Endothelial cell of umbilical vein (primary cell): ENCODE measurements around the gene TKT. TPM values are rescaled to one million over a fixed set of nuclear protein-coding genes. Genes with fewer than 3 reads are reported as not detected.

Experiments
- BruUV-seq: library from RNA; stranded (reverse); fragments of 400-500 nt; replicated peaks from 2 replicates; lab custom pipeline; 2021; lab: Mats Ljungman, UMichigan
- CTCF ChIA-PET: fragments of 300-600, 350-600 bp; sonication (Branson Sonifier 250); formaldehyde crosslinking; loops from one replicate; lab custom pipeline; 2021; ENCODE audit warnings: antibody characterized with exemption, inconsistent platforms; lab: Charles Lee
- POLR2A ChIA-PET: fragments of 300-600, 350-600 bp; sonication (Branson Sonifier 250); formaldehyde crosslinking; loops from one replicate; lab custom pipeline; 2021; ENCODE audit warnings: antibody characterized with exemption, inconsistent platforms; lab: Charles Lee
- DNase-seq: peaks from one replicate; pipeline ENCODE4 v3.0.0-alpha.2; 2011; ENCODE audit warnings: low read depth, low spot score
- FAIRE-seq: peaks from 2 replicates; lab custom pipeline; 2011; peaks lifted over from hg19 to GRCh38; lab: Jason Lieb, UNC
- H2AFZ ChIP-seq: 2 replicates; pipeline ENCODE4 v1.6.0; 2012; ENCODE audit warnings: low read depth, low read length, control low read depth, inconsistent platforms
- H3K27ac ChIP-seq: 2 replicates; pipeline ENCODE4 v1.5.1; 2011; ENCODE audit warnings: low read depth, mild to moderate bottlenecking, control low read depth, low read length, moderate library complexity; ENCODE audit not compliant: insufficient read depth
- H3K27me3 ChIP-seq, 2 experiments: 2 replicates each; pipeline versions ENCODE4 v1.6.0 to v1.6.1; 2011; ENCODE audit warnings: low read length in 2 of 2, mixed read lengths in 1 of 2; ENCODE audit not compliant: control insufficient read depth in 2 of 2, insufficient read depth in 2 of 2
- H3K36me3 ChIP-seq, 2 experiments: 2 replicates in 1 of 2; 3 replicates in 1 of 2; pipeline ENCODE4 v1.5.1; 2011; ENCODE audit warnings: low read length in 2 of 2, mild to moderate bottlenecking in 1 of 2, moderate library complexity in 1 of 2; ENCODE audit not compliant: control insufficient read depth in 2 of 2, insufficient read depth in 2 of 2; ENCODE audit errors: extremely low read depth in 1 of 2
- H3K4me1 ChIP-seq: 3 replicates; pipeline ENCODE4 v1.5.1; 2011; ENCODE audit warnings: mild to moderate bottlenecking, low read length; ENCODE audit not compliant: control insufficient read depth, insufficient read depth; ENCODE audit errors: extremely low read depth
- H3K4me2 ChIP-seq: 2 replicates; pipeline ENCODE4 v1.6.1; 2011; ENCODE audit warnings: low read length, control low read depth, mixed read lengths; ENCODE audit not compliant: insufficient read depth
- H3K4me3 ChIP-seq, 3 experiments: fragments of 200-600 bp in 1 of 3; sonication (generic), shearing (Covaris generic) in 1 of 3; replicated peaks in 1 of 3; 2 replicates each; pipeline ENCODE4 v1.5.1; 2011 to 2016; ENCODE audit warnings: control low read depth in 3 of 3, low read length in 3 of 3, mild to moderate bottlenecking in 2 of 3, inconsistent platforms in 1 of 3, low read depth in 1 of 3, moderate library complexity in 1 of 3; ENCODE audit not compliant: insufficient read depth in 1 of 3
- H3K79me2 ChIP-seq: 2 replicates; pipeline ENCODE4 v1.6.0; 2012; ENCODE audit warnings: low read length, inconsistent platforms; ENCODE audit not compliant: control insufficient read depth, insufficient read depth
- H3K9ac ChIP-seq: replicated peaks from 2 replicates; pipeline ENCODE3; 2011; ENCODE audit warnings: low read length, control low read depth; ENCODE audit not compliant: insufficient read depth; ENCODE audit errors: extremely low read depth
- H3K9me1 ChIP-seq: replicated peaks from 3 replicates; pipeline ENCODE4 v1.6.0; 2011; ENCODE audit warnings: mild to moderate bottlenecking, low read length; ENCODE audit not compliant: control insufficient read depth, insufficient read depth; ENCODE audit errors: extremely low read depth
- H3K9me3 ChIP-seq: replicated peaks from 2 replicates; pipeline ENCODE4 v1.5.1; 2012; ENCODE audit warnings: low read length, inconsistent platforms; ENCODE audit not compliant: control insufficient read depth, insufficient read depth
- H4K20me1 ChIP-seq: replicated peaks from 2 replicates; pipeline ENCODE3; 2011; ENCODE audit warnings: mild to moderate bottlenecking, low read length; ENCODE audit not compliant: control insufficient read depth, insufficient read depth; ENCODE audit errors: extremely low read depth
- EZH2 ChIP-seq: IDR thresholded peaks from 2 replicates; pipeline ENCODE4 v1.6.1; 2012; ENCODE audit warnings: borderline replicate concordance, low read depth, mild to moderate bottlenecking, moderate library complexity, low read length, inconsistent platforms; ENCODE audit not compliant: severe bottlenecking
- FOS ChIP-seq: IDR thresholded peaks from 2 replicates; pipeline ENCODE4 v1.6.1; 2011; ENCODE audit warnings: mild to moderate bottlenecking, low read length, moderate library complexity, borderline replicate concordance; ENCODE audit not compliant: insufficient read depth
- GATA2 ChIP-seq: IDR thresholded peaks from 2 replicates; pipeline ENCODE4 v1.7.0; 2011; ENCODE audit warnings: low read depth, mild to moderate bottlenecking, moderate library complexity, mixed read lengths, low read length; ENCODE audit not compliant: insufficient read length, insufficient read depth
- JUN ChIP-seq: IDR thresholded peaks from 2 replicates; pipeline ENCODE4 v1.6.1; 2011; ENCODE audit warnings: borderline replicate concordance, low read depth; ENCODE audit not compliant: insufficient read length, insufficient read depth
- MYC ChIP-seq: IDR thresholded peaks from one replicate; pipeline ENCODE4 v1.6.1; 2011; ENCODE audit warnings: mild to moderate bottlenecking, low read depth, low read length
- POLR2A ChIP-seq: IDR thresholded peaks from 2 replicates; pipeline ENCODE4 v1.6.1; 2012; ENCODE audit warnings: low read depth, mild to moderate bottlenecking, control low read depth, low read length
- POLR2AphosphoS5 ChIP-seq: IDR thresholded peaks from 2 replicates; pipeline ENCODE4 v1.6.1; 2012; ENCODE audit warnings: low read depth, mild to moderate bottlenecking, control low read depth, low read length, moderate library complexity; ENCODE audit not compliant: insufficient read depth
- dilution Hi-C: fragments of 300-500 bp; cut with MboI; formaldehyde crosslinking; loops from one replicate; pipeline ENCODE4 v1.15.0; 2019; ENCODE audit warnings: low sequenced_read_pairs; ENCODE audit not compliant: extremely low pct_ligation_motif_present
- intact Hi-C: fragments of 100-400 bp; cut with micrococcal nuclease; formaldehyde crosslinking; loops from one replicate; pipeline ENCODE4 v1.10.0; 2022
- polyA plus RNA-seq, 4 experiments: library from polyadenylated mRNA; depleted of rRNA in 3 of 4; stranded (reverse) in 3 of 4; unstranded in 1 of 4; fragments of >200 nt; gene quantifications; 2 replicates each; pipeline versions ENCODE4 v1.2.1 to v1.2.3, GENCODE V29; 2011 to 2012; ENCODE audit warnings: missing spikeins in 1 of 4
- total RNA-seq: library from RNA; stranded (reverse); gene quantifications from 2 replicates; pipeline ENCODE4 v1.2.3, GENCODE V29; 2021
- TF ChIP-seq, protein P1 (sequence below), 2 donors: IDR thresholded peaks; 1 replicate in 1 of 2; 2 replicates in 1 of 2; pipeline ENCODE4 v1.5.1; 2011; ENCODE audit warnings: low read length in 2 of 2, mild to moderate bottlenecking in 2 of 2, moderate library complexity in 2 of 2, control low read depth in 1 of 2, inconsistent platforms in 1 of 2, low read depth in 1 of 2; ENCODE audit not compliant: insufficient read depth in 1 of 2; ENCODE audit errors: extremely low read depth in 1 of 2

TKT gene
- total and polyA plus RNA-seq, 2 donors (not counting 3 experiments of a cell fraction or from before 2014, with no cell fraction given) = 287 to 586 TPM

GRCh38 chr3:53189276-53189675, 66.5 kb downstream of the TKT start:
- FAIRE-seq = no peak
- DNase-seq = no peak
- POLR2A ChIA-PET = no interaction called here
- CTCF ChIA-PET = interaction anchor here (5.3 kb wide), 1 partner anchor 75 kb away, joined by 23 read pairs; no protein-coding TSS in a partner anchor
- Histone ChIP-seq H3K36me3 (peaks cover 0 to 3% of the 10 kb centered on the region in 2 experiments), H3K9me3 (no peaks in the 10 kb centered on the region), H3K4me2 (no peak overlapping the region), H4K20me1 (no peaks in the 10 kb centered on the region), H3K27me3 (no peaks in the 10 kb centered on the region), H3K9me1 (no peaks in the 10 kb centered on the region), H3K9ac (no peak overlapping the region), H3K79me2 (no peaks in the 10 kb centered on the region), H3K4me1 (peaks cover 4% of the 10 kb centered on the region), H2AFZ (no peak overlapping the region), H3K27ac (no peak overlapping the region), H3K4me3 (no peak overlapping the region)
- no peak for TF ChIP-seq POLR2A
- TF ChIP-seq MYC = no peak
- TF ChIP-seq POLR2AphosphoS5 = no peak
- TF ChIP-seq EZH2 = no peak
- TF ChIP-seq, protein P1, sequence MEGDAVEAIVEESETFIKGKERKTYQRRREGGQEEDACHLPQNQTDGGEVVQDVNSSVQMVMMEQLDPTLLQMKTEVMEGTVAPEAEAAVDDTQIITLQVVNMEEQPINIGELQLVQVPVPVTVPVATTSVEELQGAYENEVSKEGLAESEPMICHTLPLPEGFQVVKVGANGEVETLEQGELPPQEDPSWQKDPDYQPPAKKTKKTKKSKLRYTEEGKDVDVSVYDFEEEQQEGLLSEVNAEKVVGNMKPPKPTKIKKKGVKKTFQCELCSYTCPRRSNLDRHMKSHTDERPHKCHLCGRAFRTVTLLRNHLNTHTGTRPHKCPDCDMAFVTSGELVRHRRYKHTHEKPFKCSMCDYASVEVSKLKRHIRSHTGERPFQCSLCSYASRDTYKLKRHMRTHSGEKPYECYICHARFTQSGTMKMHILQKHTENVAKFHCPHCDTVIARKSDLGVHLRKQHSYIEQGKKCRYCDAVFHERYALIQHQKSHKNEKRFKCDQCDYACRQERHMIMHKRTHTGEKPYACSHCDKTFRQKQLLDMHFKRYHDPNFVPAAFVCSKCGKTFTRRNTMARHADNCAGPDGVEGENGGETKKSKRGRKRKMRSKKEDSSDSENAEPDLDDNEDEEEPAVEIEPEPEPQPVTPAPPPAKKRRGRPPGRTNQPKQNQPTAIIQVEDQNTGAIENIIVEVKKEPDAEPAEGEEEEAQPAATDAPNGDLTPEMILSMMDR (IDR thresholded peaks at IDR 0.05; ENCODE audit: extremely low read depth in 1 of 2, insufficient read depth in 1 of 2, low read depth in 1 of 2, low read length in 2 of 2) = no peak
- TF ChIP-seq FOS = no peak
- no peak for TF ChIP-seq GATA2
- no peak for TF ChIP-seq JUN
- no TSS peak for BruUV-seq
- intact Hi-C loops = no loop called here
- dilution Hi-C loops = no loop called here
